ENCODE results near the gene PSMA8.

PSMA8 gene

GRCh38 chr18:26133652-26134051, at the start of gene PSMA8:
Gene PSMA8, plus strand, starts transcription at chr18:26133869. Its CDS starts 97 bp downstream, at chr18:26133966.
- TF ChIP-seq CTCF (IDR thresholded peaks at IDR 0.05; ENCODE audit: low read depth, low read length, missing control alignments) = no peak
- in situ Hi-C loops (cut with HindIII; ENCODE audit: low sequenced_read_pairs) = no loop called here
- DNase-seq (ENCODE audit: low read depth) = no peak
- no peak within 1 kb of the TSS for H3K4me3 ChIP-seq (ENCODE audit: low read depth, low read length)

GRCh38 chr18:26085056-26085455, 48.6 kb upstream of the PSMA8 start:
- H3K4me3 ChIP-seq (ENCODE audit: low read depth, low read length) = no peak overlapping the region
- DNase-seq (ENCODE audit: low read depth) = no peak
- TF ChIP-seq CTCF (IDR thresholded peaks at IDR 0.05; ENCODE audit: low read depth, low read length, missing control alignments) = no peak
- in situ Hi-C loops (cut with HindIII; ENCODE audit: low sequenced_read_pairs) = no loop called here

GRCh38 chr18:26086959-26087358, 46.7 kb upstream of the PSMA8 start:
- TF ChIP-seq CTCF (IDR thresholded peaks at IDR 0.05; ENCODE audit: low read depth, low read length, missing control alignments) = no peak
- H3K4me3 ChIP-seq (ENCODE audit: low read depth, low read length) = no peak overlapping the region
- in situ Hi-C loops (cut with HindIII; ENCODE audit: low sequenced_read_pairs) = no loop called here
- DNase-seq (ENCODE audit: low read depth) = no peak

GRCh38 chr18:26088487-26088886, 45.2 kb upstream of the PSMA8 start:
- no peak for TF ChIP-seq CTCF (IDR thresholded peaks at IDR 0.05; ENCODE audit: low read depth, low read length, missing control alignments)
- in situ Hi-C loops (cut with HindIII; ENCODE audit: low sequenced_read_pairs) = no loop called here

GRCh38 chr18:26089293-26090129, 44.2 kb upstream of the PSMA8 start:
- TF ChIP-seq CTCF (IDR thresholded peaks at IDR 0.05; ENCODE audit: low read depth, low read length, missing control alignments) = no peak
- peak; percentile 8 for DNase-seq (ENCODE audit: low read depth)
- H3K4me3 ChIP-seq (ENCODE audit: low read depth, low read length) = peak overlapping the region; percentile 87
- in situ Hi-C loops (cut with HindIII; ENCODE audit: low sequenced_read_pairs) = no loop called here

More at GRCh38 chr18:26088487-26088886, 45.2 kb upstream of the PSMA8 start:
- H3K4me3 ChIP-seq (ENCODE audit: low read depth, low read length) = peak overlapping the region; percentile 87
- DNase-seq (ENCODE audit: low read depth) = no peak

- DNase-seq (ENCODE audit: low read depth) = peak; percentile 85
- peak within 1 kb of the TSS; percentile 87 for H3K4me3 ChIP-seq (ENCODE audit: low read depth, low read length)
- TF ChIP-seq CTCF (IDR thresholded peaks at IDR 0.05; ENCODE audit: low read depth, low read length, missing control alignments) = no peak
- in situ Hi-C loops (cut with HindIII; ENCODE audit: low sequenced_read_pairs) = no loop called here
These were observed 43.3 kb upstream of the PSMA8 start, which contains the start of gene SS18 for GRCh38 chr18:26090130-26091046. Gene SS18, minus strand, starts transcription at chr18:26090613. Its CDS starts 44 bp downstream, at chr18:26090569.
